ENCODE results near the gene VIPR2.

Gene VIPR2

GRCh38 chr7:159023746-159024145 is 120.9 kb downstream of the VIPR2 start:
- no peak for DNase-seq (ENCODE audit: low read depth)

GRCh38 chr7:159023206-159023605 is 121.5 kb downstream of the VIPR2 start:
- DNase-seq (ENCODE audit: low read depth): no peak

- DNase-seq (ENCODE audit: low read depth): no peak
These were observed 122.3 kb downstream of the VIPR2 start for GRCh38 chr7:159022238-159022993.

GRCh38 chr7:159020987-159021386 is 123.7 kb downstream of the VIPR2 start:
- no peak for DNase-seq (ENCODE audit: low read depth)

GRCh38 chr7:159019111-159019510 is 125.6 kb downstream of the VIPR2 start:
- DNase-seq (ENCODE audit: low read depth): no peak

- DNase-seq (ENCODE audit: low read depth): no peak
These were observed 126.9 kb downstream of the VIPR2 start for GRCh38 chr7:159017741-159018140.

GRCh38 chr7:159017210-159017609 is 127.5 kb downstream of the VIPR2 start:
- DNase-seq (ENCODE audit: low read depth): no peak

GRCh38 chr7:159016591-159016990 is 128.1 kb downstream of the VIPR2 start:
- DNase-seq (ENCODE audit: low read depth): no peak

- no peak for DNase-seq (ENCODE audit: low read depth)
These were observed 128.9 kb downstream of the VIPR2 start for GRCh38 chr7:159015454-159016410.

- no peak for DNase-seq (ENCODE audit: low read depth)
These were observed 129.6 kb downstream of the VIPR2 start for GRCh38 chr7:159015081-159015453.

- DNase-seq (ENCODE audit: low read depth): no peak
These were observed 130.2 kb downstream of the VIPR2 start for GRCh38 chr7:159014297-159015062.

- no peak for DNase-seq (ENCODE audit: low read depth)
These were observed 130.8 kb downstream of the VIPR2 start for GRCh38 chr7:159013825-159014289.

GRCh38 chr7:159013181-159013690 is 131.4 kb downstream of the VIPR2 start:
- no peak for DNase-seq (ENCODE audit: low read depth)

GRCh38 chr7:159012353-159013069 is 132.2 kb downstream of the VIPR2 start:
- DNase-seq (ENCODE audit: low read depth): no peak

GRCh38 chr7:159011722-159012022 is 133.0 kb downstream of the VIPR2 start:
- DNase-seq (ENCODE audit: low read depth): no peak

- no peak for DNase-seq (ENCODE audit: low read depth)
These were observed 133.5 kb downstream of the VIPR2 start for GRCh38 chr7:159010937-159011721.

GRCh38 chr7:159010411-159010810 is 134.3 kb downstream of the VIPR2 start:
- DNase-seq (ENCODE audit: low read depth): no peak

GRCh38 chr7:159009951-159010350 is 134.7 kb downstream of the VIPR2 start:
- DNase-seq (ENCODE audit: low read depth): no peak

- DNase-seq (ENCODE audit: low read depth): no peak
These were observed 136.2 kb downstream of the VIPR2 start for GRCh38 chr7:159008417-159008816.

- no peak for DNase-seq (ENCODE audit: low read depth)
These were observed 136.7 kb downstream of the VIPR2 start for GRCh38 chr7:159007996-159008389.
